ENCODE data around the gene MTMR2. TPM values are rescaled to one million over a fixed set of nuclear protein-coding genes. Genes with fewer than 3 reads are reported as not detected.

MTMR2 gene
- total RNA-seq, 1 donor from 2014 or later = 40.2 TPM

- no peak for DNase-seq (ENCODE audit: low spot score)
Measured at GRCh38 chr11:95918056-95918455, 5.9 kb downstream of the MTMR2 start.

GRCh38 chr11:95917193-95918036 is 6.5 kb downstream of the MTMR2 start:
- peak; percentile 31 for DNase-seq (ENCODE audit: low spot score)

GRCh38 chr11:95916049-95916448 is 7.9 kb downstream of the MTMR2 start:
- no peak for DNase-seq (ENCODE audit: low spot score)

- DNase-seq (ENCODE audit: low spot score) = no peak
Measured at GRCh38 chr11:95915051-95915450, 8.9 kb downstream of the MTMR2 start.

DNA sequence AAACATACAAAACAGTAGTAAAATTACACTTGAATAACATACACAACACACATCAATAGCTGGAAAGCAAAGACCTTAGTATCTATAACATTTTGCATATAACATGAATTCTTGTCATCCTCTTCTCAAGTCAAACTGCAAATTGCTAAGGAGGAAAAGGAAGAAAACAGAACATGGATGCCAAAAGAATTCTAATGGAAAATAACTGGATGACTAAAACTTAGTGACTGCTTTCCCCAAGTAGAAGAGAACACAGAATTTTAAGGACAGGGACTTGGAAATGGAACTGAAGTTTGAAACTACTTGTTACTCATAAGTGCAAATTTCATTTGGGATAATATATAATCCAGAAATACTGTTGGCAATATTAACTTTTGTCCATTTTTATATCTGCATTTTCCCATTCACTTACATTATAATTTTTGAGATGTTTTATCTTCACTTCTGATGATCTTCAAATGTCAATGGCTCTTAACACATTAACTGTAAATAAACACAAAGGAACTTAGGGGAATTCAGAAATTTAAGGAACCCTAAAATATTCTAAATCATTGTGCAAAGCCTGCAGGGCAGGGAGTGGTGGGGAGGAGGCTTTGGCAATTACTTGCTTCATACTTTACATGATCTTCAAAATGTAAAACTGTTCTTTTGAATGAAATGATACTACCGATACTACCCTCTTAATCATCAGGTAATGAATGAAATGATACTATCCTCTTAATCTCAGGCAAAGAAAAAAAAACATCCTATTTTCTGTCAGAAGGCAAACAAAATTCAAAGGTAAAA is 9.9 kb downstream of the MTMR2 start:
- no peak for DNase-seq (ENCODE audit: low spot score)

- no peak for DNase-seq (ENCODE audit: low spot score)
Measured at GRCh38 chr11:95912902-95913560, 10.9 kb downstream of the MTMR2 start.

GRCh38 chr11:95911369-95911759 is 12.5 kb downstream of the MTMR2 start:
- no peak for DNase-seq (ENCODE audit: low spot score)

GRCh38 chr11:95910638-95911368 is 13.1 kb downstream of the MTMR2 start:
- no peak for DNase-seq (ENCODE audit: low spot score)

- no peak for DNase-seq (ENCODE audit: low spot score)
Measured at GRCh38 chr11:95908826-95909225, 15.1 kb downstream of the MTMR2 start.

GRCh38 chr11:95907476-95907875 is 16.4 kb downstream of the MTMR2 start:
- no peak for DNase-seq (ENCODE audit: low spot score)

GRCh38 chr11:95904009-95904650 is 19.8 kb downstream of the MTMR2 start:
- no peak for DNase-seq (ENCODE audit: low spot score)

- no peak for DNase-seq (ENCODE audit: low spot score)
Measured at GRCh38 chr11:95898782-95899181, 25.1 kb downstream of the MTMR2 start.

DNA sequence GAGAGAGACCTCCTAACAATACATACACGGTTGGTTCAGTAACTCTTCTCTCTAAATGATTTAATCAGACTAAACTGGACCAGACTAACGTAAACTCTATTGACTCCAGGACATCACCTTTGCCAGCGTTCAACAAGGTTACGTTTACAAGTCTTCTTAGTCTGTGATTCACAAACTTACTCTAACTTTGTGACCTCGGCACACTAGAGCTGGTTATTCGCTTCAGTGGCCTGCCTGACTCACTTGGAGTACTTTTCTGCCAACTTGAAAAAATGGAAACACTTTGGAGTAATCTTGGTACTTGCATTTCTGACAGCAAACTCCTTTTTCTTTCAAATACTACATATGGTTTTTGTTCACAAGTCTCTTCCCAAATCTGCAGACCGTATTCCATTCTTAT is 26.2 kb downstream of the MTMR2 start:
- DNase-seq (ENCODE audit: low spot score) = no peak

DNA sequence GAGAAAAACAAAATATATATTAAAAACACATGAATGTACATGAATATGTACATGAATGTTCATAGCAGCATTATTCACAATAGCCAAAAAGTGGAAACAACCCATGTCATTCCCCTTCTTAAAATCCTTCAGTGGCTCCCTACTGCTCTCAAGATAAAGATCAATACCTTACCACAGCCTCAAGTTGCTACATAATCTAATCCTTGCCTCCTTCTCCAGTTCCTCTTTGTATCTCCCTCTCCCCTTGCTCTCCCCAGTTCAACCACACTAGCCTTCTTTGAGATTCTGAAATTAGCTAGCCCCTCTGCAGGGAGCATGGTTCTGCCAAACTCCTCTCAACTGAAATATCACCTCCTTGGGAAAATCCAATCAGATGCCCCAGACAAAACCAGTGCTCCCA is 28.1 kb downstream of the MTMR2 start:
- DNase-seq (ENCODE audit: low spot score) = no peak

- no peak for DNase-seq (ENCODE audit: low spot score)
Measured at GRCh38 chr11:95892892-95893570, 30.9 kb downstream of the MTMR2 start.

DNA sequence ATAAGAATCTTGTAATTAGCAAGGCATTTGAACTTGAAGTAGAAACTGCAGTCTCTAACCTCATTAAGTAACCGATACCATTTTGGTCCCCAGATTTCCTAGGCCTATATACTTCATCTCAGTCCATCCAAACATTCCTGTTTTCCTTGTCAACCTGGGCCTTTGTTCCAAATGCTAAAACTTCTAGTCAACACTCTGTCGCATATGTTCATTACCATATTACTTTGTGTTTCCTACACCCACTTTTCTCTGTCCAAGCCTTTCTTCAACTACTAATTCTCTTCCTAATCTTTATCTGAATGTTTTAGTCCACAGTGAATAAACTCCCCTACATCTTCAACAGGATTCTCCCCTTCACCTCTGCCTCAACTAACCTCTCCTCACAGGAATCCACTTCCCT is 31.4 kb downstream of the MTMR2 start:
- DNase-seq (ENCODE audit: low spot score) = no peak

DNA sequence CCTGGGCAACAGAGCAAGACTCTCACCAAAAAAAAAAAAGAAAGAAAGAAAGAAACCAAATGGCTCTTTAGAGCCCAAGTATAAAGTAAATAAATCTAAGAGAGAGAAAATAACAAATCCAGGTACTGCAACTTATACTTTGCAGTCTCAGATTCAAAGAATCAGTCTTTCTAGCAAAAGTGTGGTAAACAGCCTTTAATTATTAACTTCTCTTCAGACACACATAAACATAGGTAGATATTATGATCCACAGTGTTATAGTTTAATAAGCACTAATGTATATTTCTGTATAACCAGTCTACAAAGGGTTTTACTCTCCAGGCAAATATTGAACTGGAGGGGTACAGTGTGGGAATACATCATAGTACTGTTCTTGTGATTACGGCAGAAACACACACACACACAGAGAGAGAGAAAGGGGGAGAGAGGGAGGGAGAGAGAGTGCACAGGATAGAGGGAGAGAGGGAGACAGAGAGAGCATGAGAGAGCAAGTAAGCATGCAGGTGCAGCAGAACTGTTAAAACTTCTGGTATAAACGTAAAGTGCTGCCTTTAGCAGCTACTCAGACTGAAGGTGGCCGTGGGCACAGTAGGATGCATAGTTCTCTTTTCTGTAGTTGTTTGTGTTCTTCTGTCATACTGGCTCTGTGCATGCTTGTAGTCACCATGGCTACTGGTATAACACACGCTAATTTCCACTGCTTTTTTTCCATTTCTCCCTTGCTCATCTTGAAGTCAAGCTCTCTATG is 32.3 kb downstream of the MTMR2 start:
- DNase-seq (ENCODE audit: low spot score) = no peak

- DNase-seq (ENCODE audit: low spot score) = no peak
Measured at GRCh38 chr11:95888852-95889251, 35.1 kb downstream of the MTMR2 start.

DNA sequence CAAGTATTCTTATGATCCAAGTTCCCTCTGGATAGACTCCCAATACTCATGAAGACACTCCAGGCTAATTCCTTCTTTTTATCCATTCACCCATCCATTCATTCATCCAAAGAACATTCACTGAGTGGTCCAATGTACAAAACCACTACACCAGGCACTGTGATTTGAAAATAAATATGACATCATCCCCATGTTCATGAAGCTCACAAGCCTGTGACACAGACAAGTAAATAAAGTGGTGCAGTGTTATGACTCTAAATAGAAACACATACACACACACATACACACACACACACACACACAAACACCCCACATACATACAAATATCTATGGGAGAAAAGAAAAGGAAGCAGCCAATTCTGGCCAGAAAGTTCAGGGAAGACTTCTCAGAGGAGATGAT is 35.5 kb downstream of the MTMR2 start:
- no peak for DNase-seq (ENCODE audit: low spot score)

- no peak for DNase-seq (ENCODE audit: low spot score)
Measured at GRCh38 chr11:95886462-95886861, 37.4 kb downstream of the MTMR2 start.

All from mucosa of gallbladder (tissue), 1 donor.